Measurements from ENCODE around the gene WARS2.

WARS2 gene

DNA sequence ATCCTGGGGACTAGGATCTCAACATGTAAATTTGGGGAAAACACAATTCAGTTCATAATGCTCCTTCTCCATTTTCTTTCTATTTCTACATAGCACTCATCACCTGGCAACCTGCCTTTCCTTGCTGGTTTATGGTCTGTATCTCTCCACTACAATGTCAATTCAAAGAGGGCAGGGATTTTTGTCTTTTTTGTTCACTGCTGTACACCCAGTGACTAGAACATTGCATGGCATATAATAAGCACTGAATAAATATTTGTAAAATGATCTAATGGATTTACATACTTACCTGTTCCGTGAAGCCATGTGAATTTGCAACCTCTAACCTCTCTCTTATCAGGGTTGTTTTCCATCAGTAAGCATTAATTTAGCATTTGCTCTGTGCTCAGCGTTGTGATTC is 124.9 kb downstream of the WARS2 start:
- no peak for DNase-seq (ENCODE audit: low read depth)

DNA sequence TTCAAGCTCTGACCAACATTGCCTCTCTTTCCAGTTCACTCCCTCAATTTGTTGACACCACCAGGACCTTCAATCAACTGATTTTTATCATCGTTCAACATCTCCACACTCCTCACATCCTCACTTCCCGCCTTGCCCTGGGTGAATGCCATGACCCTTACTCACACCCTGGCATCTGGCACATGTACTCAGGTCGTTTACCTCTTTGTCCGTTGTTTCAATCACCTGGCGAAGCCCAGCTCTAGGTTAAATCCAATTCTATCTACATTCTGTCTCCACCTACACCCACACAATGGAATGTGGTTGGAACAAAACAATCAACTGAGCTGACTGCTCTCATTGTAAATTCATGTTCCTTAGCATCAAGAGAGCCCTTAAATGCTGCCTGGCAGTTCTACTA is 128.1 kb downstream of the WARS2 start:
- no peak for DNase-seq (ENCODE audit: low read depth)

DNA sequence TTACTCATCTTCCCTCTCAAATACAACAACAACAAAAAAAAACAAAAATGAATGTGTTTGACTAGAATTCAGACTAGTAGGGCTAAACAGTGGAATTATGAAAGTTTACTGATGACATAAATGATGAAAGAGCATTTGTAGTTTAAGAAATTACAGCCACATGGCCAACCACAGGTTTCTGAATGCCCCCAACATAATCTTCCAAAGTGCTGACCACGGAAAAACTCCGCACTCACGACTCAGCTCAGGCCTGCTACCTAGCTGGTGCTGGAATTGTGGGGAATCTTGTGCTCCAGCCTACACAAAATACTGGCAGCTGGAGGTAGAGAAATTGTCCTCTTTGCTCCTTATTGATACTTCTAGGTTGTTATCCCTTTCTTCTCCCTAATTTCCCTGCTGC is 128.7 kb downstream of the WARS2 start:
- DNase-seq (ENCODE audit: low read depth): no peak

DNA sequence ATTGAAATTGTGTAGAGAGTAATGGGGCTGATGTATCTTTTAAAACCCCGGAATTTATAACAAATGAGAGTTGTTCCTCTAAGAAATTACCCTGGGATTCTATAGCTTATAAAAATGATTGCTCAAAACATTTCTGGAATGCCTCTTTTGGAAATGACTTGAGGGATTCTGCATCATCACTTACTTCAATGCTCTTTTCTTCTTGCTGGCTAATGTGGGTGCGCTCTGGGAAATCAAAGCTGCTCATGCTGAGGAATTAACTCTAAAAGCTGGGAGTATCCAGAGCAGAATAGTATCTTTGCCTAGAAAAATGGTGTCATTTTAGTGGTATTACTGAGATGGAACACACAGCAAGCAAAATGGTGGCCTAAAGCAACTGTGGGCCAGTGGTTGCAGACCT is 129.3 kb downstream of the WARS2 start:
- DNase-seq (ENCODE audit: low read depth): no peak

DNA sequence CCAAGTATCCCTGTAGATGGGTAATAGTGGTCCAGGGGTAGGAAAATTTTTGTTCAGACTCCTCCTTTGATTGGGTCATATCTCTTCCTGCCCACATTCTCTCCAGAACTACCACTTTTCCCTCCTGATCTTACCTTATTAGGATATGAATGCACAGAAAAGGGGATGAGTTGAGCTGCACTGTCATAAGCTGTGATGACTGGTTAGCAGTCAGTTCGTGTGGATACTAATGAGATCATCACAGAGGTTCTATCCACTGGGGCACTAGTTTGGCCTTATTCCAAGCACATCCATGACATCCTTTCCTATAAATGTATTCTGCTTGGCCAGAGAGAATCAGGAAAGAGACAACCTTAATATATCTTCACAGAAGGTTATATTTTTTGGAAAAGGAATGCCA is 130.3 kb downstream of the WARS2 start:
- no peak for DNase-seq (ENCODE audit: low read depth)

DNA sequence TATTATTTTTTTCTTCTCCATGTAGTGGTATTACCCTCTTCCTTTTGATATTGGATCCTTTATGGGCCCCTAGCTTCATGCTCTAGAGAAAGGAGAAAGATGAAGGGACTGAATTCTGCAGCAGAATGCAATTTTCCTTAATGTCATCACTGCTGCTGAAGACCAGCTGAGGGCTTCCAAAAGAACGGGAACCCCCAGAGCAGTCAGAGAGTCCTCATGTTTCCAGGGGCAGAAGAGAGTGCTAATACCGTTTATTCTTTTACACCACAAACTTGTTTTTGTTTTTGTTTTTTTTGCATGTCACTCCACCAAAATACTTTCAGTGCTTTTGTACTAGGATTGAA is 131.2 kb downstream of the WARS2 start:
- DNase-seq (ENCODE audit: low read depth): no peak

DNA sequence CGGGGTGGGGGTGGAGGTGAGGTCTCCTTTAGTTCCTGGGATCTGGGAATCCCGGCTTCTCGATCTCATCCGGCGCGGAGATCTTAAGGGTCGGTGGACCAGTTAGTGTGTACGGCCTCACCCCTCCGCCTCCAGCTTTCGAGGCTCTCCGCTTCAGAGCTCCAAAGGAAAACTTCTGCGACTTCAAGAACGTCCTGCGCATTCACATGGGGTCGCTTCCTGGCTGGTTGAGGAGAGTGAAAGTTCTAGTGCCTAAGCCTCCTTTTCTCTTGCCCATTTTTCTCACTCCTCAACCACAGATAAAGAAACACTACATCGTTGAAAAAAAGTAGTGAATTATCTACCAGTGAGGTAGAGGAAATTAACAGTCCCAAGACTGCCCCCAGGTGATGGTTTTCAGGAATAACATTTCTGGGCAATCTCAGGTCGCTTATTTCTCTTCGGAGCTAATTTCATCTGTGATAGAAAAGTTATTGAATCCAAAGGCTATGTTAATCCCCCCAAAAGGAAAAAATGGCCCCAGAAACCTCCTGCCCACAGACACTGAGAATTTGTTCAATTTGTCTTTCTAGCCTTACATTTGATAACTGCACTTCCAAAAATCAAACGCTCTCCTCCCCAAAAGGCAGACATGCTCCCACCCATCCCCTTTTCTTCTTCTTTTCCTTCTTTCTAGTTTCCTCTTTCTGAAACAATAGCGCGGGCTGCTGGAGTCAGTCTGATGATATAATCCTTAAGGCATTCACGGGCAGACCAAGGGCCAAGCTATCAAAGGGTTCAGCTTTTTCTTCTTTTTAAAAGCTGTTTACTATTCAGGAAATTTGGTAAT is 131.8 kb downstream of the WARS2 start:
- peak; percentile 35 for DNase-seq (ENCODE audit: low read depth)

DNA sequence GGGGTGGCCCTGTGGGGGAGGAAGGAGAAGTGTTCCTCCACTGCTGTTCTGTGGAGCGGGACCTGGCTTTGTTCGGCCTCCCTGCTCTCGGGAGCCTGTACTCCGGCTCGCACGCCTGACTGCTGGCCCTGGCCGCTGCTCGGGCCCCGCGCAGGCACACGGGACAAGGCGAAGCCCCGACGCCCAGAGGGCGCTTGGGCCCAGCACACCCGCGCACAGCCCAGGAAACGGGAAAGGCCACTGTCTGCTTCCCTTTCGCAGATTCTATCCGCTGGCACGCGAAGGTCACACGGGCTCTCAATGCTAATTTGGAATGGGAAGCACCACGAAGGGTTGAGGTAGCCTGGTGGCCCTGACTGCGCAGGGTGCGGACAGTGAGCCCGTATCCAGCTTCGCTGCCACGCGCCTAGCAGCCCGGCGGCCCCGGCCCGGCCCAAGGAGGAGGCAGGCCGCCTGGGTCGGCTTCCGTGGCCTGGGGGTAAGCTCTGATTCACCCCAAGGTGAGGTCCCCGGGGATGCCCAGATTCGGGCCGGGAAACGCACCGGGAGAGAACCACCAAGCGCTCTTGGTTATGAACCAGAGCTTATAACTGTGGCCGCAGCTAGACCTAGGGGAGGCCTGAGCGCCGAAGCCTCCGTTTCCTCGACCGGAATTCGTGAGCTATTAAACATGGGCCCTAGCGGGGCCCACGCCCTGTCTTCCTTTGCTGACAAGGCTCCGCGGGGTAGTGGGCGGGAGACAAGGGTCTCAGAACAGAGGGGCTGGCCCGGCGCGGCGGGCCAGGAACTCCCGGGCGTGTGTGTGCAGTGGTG is 132.6 kb downstream of the WARS2 start:
- DNase-seq (ENCODE audit: low read depth): no peak

DNA sequence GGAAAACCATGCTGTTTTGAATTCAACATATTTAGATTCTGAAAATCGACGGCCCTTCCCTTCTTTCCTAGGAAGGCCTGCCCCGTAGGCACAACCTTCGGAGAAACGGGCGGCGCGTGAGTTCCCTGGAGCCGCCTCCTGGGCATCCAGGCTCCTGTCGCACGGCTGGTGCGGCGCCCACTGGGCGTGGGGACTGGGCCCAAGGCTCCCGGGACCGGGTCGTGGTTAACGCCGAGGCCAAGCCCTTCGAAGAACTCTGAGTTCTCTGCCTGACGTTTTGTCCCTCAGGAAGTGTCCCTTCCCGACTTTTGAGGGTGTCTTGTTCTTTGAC is 133.1 kb downstream of the WARS2 start:
- no peak for DNase-seq (ENCODE audit: low read depth)

DNA sequence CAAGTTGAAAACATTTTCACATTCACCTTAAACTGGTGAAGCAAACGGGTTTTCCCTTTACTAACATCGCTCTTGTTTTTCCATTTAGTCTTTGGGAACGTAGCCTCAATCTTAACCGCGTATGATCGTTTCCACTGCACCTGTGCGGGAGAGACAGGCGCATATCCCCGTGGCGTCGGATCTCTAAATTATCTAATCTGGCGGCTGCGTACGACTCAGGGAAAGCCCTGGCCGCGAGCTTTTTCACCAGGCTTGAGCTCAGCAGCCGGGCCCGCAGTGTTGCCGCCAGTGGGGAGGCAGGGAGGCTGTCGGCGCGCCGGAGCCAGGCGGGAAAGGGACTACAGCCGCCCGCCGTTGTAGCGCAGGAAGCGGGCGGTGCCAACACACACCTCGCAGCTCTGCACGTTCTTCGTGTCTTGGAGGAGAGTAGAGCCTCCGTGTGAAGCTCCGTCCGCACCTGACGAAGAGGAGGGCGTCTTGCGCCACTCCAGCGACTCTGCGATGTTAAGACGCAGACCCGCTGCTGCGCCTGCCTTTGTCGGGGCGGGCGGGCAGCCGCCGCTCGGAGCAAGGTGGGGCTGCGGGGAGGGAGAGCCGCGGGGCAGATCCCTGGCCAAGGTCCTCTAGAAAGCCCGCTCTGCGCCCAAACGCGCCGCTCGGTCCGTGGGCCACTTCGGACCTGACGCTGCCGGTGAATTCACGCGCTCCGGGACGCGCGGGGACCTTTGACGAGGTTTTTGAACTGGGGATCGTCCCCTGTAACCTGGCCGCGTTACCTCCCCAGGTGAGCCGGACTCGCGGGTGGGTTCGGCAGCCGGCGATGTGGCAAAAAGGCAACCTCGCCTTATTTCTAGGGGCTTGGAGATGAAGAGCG is 133.8 kb downstream of the WARS2 start:
- DNase-seq (ENCODE audit: low read depth): no peak

DNA sequence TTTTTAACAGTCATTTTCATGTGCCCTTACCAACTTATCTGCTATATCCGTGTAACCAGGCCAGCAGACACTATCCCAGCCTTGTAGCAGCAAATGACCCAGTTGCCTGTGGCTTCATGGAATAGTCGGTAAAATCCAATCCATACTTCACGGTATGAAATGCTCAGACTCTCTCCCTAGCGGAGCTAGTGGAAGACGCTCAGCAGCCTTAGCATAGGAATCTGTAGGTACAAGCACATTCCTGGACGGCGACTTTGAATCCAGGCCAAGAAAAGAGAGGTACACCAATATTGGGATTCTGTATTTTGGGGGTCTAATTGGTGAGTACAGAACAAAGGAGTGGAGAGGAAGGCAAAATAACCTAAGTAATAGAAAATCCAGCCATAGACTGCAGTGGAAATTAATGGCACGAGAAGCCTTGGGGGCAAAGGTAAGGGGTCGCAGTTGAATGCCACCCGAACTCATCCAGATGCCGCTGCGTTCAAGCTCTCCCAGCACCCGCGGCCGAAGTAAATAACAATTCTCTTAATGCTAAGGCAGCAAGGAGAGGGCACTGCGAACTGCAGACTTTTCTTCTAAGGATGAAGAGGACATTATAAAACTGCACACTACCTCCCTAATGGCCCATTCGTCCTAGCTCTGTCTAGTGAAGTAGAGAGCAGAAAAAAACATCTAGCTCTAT is 134.6 kb downstream of the WARS2 start:
- no peak for DNase-seq (ENCODE audit: low read depth)

DNA sequence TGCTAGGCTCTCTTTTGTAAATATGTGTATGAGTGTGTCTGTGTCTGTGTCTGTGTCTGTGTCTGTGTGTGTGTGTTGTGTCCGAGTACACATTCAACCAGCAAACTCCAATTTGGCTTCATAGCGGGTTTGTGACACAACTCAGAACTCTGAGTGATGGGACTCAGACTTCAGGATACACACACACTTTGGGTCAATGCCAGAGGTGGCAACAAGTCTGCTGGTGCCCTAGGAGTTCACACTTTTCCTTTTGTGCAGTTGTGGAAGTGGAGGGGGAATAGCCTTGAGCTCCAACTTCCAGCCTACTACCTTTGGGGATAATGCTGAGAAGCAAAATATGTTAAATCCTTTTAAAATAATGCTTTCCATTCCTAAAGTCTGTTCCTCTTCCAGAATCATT is 135.7 kb downstream of the WARS2 start:
- no peak for DNase-seq (ENCODE audit: low read depth)

DNA sequence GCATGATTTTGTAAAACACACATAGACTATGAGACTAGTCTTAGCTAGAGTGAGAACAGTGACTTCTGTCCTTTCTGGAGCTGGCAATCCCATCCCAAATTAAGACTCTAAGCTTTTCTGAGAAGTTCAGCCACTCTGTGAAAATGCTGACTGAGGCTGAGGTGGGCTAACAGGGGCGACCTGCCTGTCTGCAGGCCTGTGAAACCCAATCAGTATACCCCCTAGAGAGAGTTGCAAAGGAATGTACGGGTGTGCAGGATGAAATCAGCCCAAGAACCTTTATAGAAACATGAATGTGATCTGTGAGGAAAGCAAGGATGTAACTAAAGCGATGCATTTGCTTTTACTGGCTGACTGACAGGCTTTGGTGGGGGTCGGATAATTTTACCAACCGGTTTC is 136.3 kb downstream of the WARS2 start:
- DNase-seq (ENCODE audit: low read depth): no peak

DNA sequence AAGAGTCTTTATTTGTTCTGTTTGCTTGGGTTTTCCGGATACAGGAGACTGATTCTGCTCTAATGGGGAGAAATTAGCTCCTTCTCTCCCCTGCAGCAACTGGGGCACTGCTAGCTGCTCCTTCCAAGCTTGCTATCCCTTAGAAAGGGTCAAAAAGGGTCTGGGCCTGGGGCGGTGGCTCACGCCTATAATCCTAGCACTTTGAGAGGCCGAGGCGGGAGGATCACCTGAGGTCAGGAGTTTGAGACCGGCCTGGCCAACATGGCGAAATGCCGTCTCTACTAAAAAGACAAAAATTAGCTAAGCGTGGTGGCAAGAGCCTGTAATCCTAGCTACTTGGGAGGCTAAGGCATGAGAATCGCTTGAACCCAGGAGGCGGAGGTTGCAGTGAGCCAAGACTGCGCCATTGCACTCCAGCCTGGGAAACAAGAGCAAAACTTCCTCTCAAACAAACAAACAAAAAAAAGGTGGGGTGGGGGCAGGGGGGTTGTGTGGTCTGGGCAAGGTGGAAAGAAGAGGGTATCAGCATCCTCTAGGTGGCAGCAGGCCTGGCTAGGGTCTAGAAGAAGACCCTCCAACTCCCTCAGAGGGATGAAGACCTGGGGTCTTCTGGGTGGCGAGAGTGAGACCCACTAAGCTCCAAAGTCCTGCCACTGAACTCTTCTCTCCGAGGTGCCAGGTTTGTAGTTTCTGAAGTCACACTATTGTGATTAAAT is 136.9 kb downstream of the WARS2 start:
- DNase-seq (ENCODE audit: low read depth): no peak

DNA sequence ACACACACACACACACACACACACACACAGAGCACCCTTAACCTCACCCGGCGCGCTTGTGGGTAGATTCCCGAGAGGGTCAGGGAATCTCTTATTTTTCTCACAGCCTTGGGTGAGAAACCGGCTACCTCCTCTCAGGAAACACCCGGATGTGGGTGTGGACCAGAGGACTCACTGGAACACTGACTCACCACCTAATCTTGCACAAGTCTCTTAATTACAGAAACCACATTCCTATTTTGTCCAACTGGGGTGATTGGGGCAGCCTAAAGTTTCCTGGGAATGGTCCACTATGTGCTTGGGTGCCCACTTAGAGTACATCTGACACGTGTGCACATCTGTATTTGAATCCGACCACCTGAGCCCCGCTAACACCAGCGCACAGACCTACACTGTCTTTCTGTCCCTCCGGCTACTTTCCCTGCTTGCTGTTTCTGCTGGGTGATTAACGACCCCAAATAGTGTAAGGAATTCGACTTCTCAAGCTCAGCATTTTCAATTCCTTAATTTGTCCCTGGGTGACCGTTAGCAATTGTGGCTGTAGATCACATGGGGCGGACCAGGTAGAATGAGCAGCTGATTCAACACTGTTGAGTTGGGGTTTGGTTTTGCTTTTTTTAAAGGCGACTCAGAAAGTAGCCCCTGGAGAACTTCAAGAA is 138.3 kb downstream of the WARS2 start:
- DNase-seq (ENCODE audit: low read depth): peak; percentile 32

DNA sequence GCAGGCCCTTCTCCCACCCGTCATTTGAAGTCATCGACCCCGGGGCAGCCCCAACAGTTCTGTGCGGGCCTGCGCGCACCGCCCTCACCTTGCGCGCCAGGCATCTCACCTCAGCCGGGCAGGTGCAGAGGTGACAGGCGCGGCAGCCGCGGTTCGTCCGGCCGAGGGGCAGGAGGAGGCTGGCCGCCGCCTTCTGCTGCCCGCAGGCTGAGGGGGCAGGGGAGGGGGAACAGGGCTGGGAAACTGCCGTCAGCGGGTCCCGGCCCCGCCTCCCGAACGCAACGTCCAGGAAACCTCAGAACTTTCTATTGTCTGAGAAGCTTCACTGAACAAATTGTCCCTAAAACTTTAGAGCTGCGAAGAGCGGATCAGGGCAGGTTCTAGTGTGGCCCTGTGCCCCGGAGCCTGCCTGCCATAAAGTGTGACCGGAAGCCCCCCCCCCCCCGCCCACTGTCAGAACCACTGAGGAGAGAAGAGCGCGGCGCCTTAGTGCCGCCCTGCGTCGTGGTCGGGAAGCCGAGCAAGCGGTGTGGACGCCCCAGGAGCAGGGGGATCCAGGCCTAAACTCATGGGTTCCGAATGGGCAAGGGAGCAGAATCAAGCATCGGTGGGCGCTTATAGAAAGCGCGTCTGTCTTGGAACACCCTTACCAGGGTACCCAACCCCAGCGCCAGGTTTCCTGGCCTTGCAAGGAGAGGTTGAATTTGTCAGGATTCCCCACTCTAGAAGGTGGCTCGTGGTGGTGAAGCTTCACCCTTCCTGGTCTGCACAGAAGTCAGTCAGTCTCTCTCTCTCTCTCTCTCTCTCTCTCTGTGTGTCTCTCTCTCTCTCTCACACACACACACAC is 139.0 kb downstream of the WARS2 start:
- DNase-seq (ENCODE audit: low read depth): no peak

DNA sequence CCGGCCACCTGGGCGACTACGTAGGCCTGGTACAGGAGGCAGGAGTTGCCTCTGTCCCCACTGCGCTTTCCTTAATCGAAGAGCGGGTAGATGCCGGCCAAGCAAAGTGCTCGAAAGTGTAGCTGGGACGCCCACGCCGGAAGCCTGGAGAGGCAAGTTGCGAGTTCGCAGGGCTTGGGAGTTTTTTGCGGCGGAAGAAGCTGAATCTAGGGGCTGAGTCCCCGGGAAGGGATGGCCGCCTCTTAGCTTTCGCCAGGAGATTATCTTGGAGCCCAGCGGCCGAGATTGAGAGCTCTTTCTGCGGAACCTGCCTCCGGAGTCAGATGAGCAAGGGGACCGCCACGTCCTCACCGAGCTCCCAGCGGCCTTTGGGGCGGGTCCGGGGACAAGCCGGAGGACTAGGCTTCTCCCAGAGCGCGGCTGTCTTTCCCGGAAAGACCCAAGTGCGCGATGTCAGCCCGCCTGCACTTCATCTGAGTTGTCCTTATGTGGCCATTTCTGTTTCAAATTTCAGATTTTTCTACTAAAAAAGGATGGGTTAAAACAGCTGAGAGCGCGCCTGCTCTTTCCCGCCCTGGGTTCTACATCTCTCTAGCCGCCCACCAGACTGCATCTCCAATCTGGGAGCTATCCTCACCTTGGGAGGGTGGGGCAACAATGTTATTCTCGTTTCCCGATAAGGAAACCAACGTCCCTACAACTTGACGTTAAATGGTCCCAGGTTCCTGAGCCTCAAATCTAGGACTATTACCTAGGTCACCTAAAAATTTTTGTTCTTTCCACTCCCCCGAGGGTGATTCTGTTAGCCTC is 139.9 kb downstream of the WARS2 start:
- DNase-seq (ENCODE audit: low read depth): no peak

DNA sequence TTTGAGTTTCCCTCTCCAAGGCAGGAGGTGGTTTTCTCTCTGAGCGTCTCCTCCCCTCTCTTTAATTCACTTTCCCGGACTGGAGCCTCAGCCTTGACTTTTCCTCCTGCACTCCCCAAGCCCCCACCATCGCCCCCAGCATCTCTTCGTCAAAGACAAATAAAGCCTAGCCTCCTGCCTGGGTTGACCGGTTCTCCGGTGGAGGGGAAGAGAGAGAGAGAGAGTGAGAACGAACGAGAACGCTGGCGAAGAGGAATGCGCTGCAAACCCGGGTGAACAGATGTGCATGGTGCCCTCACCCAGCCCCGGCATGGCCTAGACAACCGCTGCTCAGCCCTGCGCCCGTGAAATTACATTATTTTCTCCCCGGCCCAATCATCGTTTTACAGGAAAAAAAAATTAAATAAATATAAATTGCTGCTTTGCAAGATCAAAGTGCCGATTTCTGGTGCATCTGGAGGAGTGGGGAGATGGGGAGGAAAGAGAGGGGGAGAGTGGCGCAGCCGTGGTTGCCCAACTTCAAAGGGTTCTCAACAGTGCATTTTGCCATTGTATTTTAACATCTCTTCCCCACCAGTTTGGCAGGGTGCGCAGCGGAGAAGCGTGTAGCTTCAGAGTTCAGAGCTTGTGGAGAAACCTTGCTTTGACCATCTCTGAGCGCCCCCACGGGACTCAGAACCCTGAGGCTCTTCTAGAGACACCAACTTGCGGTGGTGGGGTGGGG is 140.9 kb downstream of the WARS2 start:
- no peak for DNase-seq (ENCODE audit: low read depth)

Measured in non-pigmented ciliary epithelial cell (primary cell).